Neural crest cell (in vitro differentiated cells): ENCODE data around the gene CELF4. TPM values are rescaled to one million over a fixed set of nuclear protein-coding genes. Genes with fewer than 3 reads are reported as not detected.
A peak's percentile ranks its signal among the peaks of the same experiment; 100 is the strongest.

Experiments used
- DNase-seq: peaks from one replicate; pipeline ENCODE4 v3.0.0; 2021; ENCODE audit warnings: low read depth, mixed read lengths, low spot score
- H3K27ac Mint-ChIP-seq: one replicate; pipeline ENCODE4 v1.8.0; 2021; ENCODE audit warnings: mild to moderate bottlenecking, mixed read lengths; ENCODE audit not compliant: unreplicated experiment
- H3K27me3 Mint-ChIP-seq: 2 replicates; pipeline ENCODE4 v1.8.0; 2021; ENCODE audit warnings: low read depth, mild to moderate bottlenecking, mixed read lengths
- H3K36me3 Mint-ChIP-seq: 2 replicates; pipeline ENCODE4 v1.8.0; 2021; ENCODE audit warnings: low read depth, mild to moderate bottlenecking, mixed read lengths
- H3K4me1 Mint-ChIP-seq: 2 replicates; pipeline ENCODE4 v1.8.0; 2021; ENCODE audit warnings: mixed read lengths
- H3K4me3 Mint-ChIP-seq: one replicate; pipeline ENCODE4 v1.8.0; 2021; ENCODE audit warnings: mild to moderate bottlenecking, mixed read lengths
- H3K9me3 Mint-ChIP-seq: 2 replicates; pipeline ENCODE4 v1.8.0; 2021; ENCODE audit warnings: mixed read lengths
- CTCF ChIP-seq: fragments of 200-600 bp; sonication (generic); conservative IDR thresholded peaks from 2 replicates; pipeline ENCODE4 v1.5.0; 2021; ENCODE audit warnings: antibody characterized with exemption, mild to moderate bottlenecking
- total RNA-seq: library from RNA; stranded (reverse); gene quantifications from 2 replicates; pipeline ENCODE4 v1.2.1, GENCODE V29; 2021

Gene CELF4
- total RNA-seq, 1 donor from 2014 or later, result 1.9 TPM

DNA sequence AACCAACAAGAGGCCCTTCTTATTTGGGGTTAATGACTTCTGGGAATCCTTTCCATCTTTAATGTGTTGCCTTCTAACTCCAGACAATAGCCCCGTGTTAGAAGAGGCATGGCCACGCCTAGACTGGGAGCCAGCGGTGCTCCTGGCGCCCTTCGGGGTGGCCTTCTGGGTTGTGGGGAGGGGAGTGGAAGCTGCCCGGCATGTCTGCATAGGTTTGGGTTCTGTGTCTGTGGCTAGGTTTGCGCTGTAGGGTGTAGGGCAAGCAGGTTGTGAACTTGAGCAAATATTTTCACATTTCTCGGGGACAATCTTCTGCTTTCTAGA, 40.4 kb downstream of the CELF4 start:
- H3K27ac Mint-ChIP-seq, result no peak overlapping the region
- peaks cover 29% of the 10 kb centered on the region for H3K4me1 Mint-ChIP-seq
- TF ChIP-seq CTCF, result no peak
- peak overlapping the region; percentile 76 for H3K4me3 Mint-ChIP-seq
- no peaks in the 10 kb centered on the region for H3K36me3 Mint-ChIP-seq
- H3K27me3 Mint-ChIP-seq, result peaks cover 56% of the 10 kb centered on the region
- no peak for DNase-seq
- no peaks in the 10 kb centered on the region for H3K9me3 Mint-ChIP-seq

DNA sequence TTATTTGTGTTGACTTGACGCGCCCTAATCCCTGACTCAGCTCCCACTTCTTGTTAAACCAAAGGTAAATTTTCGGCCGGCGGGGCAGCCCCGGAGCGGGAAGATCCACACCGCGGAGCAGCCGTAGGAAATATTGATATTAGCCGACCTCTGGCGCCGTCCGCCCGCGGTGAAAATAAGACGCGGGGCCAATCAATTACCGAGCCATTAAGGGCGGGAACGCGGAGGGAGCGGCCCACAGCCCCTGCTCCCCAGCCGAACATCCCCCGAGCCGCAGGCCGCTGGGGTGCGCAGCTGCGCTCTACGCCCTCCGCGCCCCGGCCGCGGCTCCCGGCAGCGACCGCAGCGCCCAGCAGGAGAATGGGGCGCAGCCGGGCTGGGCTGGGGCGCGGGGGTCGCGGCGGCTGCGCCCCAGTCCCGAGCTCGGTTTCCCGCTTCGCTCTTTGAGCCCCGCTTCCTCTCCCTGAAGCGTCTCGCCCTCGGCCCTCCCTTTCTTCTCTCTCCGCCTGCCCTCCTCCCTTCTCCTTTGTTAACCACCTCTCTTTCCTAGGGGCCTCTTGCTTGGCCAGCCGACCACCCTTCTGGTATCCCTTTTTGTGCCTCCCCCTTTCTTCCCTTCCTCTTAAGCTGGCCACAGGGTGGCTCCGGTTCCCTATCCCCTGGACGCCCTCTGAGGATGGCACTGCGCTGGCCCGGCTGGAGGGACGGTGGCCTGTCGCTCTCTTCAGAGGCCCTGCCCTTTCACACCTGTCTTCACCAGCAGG, 40.9 kb downstream of the CELF4 start:
- peak overlapping the region; percentile 76 for H3K4me3 Mint-ChIP-seq
- H3K27ac Mint-ChIP-seq, result peak overlapping the region; percentile 57
- TF ChIP-seq CTCF, result peak; percentile 23
- no peaks in the 10 kb centered on the region for H3K36me3 Mint-ChIP-seq
- H3K4me1 Mint-ChIP-seq, result peaks cover 30% of the 10 kb centered on the region
- no peaks in the 10 kb centered on the region for H3K9me3 Mint-ChIP-seq
- peaks cover 56% of the 10 kb centered on the region for H3K27me3 Mint-ChIP-seq
- DNase-seq, result peak; percentile 36

DNA sequence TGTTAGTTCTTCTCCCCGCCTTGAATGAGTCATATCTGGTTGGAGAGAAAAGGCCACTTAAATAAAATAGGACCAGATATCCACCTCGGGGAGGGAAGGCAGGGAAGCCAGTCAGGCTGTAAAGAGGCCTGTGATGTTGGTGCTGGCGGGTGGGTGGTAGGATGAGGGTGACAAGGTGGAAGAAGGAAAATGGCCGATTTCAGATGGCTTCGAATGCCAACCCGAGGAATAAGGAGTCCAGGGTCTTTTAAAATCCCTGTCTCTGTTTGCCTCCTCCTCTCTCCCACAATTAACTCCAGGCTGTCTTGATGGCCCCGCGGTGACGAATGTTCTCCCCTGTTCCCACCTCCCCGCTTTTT, 41.5 kb downstream of the CELF4 start:
- peaks cover 35% of the 10 kb centered on the region for H3K4me1 Mint-ChIP-seq
- no peaks in the 10 kb centered on the region for H3K36me3 Mint-ChIP-seq
- no peak for TF ChIP-seq CTCF
- no peak overlapping the region for H3K27ac Mint-ChIP-seq
- DNase-seq, result no peak
- H3K27me3 Mint-ChIP-seq, result peaks cover 56% of the 10 kb centered on the region
- peak overlapping the region; percentile 75 for H3K4me3 Mint-ChIP-seq
- H3K9me3 Mint-ChIP-seq, result no peaks in the 10 kb centered on the region

GRCh38 chr18:37521510-37522465, 43.8 kb downstream of the CELF4 start:
- no peak for TF ChIP-seq CTCF
- H3K27me3 Mint-ChIP-seq, result peaks cover 45% of the 10 kb centered on the region
- DNase-seq, result no peak
- no peak overlapping the region for H3K27ac Mint-ChIP-seq
- H3K4me3 Mint-ChIP-seq, result no peak overlapping the region
- no peaks in the 10 kb centered on the region for H3K9me3 Mint-ChIP-seq
- no peaks in the 10 kb centered on the region for H3K36me3 Mint-ChIP-seq
- peaks cover 31% of the 10 kb centered on the region for H3K4me1 Mint-ChIP-seq

DNA sequence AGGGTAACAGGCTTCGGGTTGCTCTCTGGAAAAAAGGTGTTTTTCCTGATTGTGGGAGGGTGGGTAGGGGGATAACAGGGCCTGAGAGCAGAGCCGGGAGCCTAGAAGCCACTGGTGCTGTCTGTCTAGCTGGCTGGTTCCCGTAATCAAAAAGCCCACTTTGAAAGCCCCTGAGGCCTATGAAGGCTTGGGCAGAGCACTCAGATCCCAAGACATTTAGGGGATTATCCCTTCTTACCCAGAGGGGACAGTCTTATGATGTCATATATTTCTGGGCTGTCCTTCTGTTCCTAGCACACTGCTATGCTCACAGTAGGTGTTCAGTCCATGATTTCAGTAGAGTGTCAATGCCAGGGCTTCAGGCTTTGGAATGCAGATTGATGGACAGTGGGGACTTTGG, 45.1 kb downstream of the CELF4 start:
- no peak overlapping the region for H3K4me3 Mint-ChIP-seq
- no peak for DNase-seq
- H3K27me3 Mint-ChIP-seq, result peaks cover 35% of the 10 kb centered on the region
- no peak for TF ChIP-seq CTCF
- H3K9me3 Mint-ChIP-seq, result no peaks in the 10 kb centered on the region
- H3K4me1 Mint-ChIP-seq, result peaks cover 28% of the 10 kb centered on the region
- no peaks in the 10 kb centered on the region for H3K36me3 Mint-ChIP-seq
- no peak overlapping the region for H3K27ac Mint-ChIP-seq
